ENCODE data around the gene AREL1.

AREL1 gene

DNA sequence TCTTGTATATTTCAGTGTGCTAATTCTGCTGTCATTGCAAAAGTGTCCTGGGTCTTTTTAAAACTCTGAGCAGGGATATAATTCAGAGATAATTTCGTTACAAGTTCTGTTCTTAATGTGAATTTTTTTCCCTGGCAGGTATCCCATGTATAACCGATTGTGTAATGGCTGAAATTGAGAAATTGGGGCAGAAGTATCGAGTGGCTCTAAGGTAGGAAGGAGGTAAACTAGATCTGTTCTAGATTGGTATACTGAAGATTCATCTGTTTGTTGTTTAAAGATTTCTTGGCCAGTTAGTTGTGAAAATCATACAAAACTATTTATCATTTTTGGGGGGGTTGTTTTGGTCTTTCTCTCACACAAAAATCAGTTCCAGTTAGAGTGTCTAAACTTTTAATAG is 10.3 kb upstream of the AREL1 start:
- no peak for FAIRE-seq
- no peak for DNase-seq (ENCODE audit: insufficient read length)

DNA sequence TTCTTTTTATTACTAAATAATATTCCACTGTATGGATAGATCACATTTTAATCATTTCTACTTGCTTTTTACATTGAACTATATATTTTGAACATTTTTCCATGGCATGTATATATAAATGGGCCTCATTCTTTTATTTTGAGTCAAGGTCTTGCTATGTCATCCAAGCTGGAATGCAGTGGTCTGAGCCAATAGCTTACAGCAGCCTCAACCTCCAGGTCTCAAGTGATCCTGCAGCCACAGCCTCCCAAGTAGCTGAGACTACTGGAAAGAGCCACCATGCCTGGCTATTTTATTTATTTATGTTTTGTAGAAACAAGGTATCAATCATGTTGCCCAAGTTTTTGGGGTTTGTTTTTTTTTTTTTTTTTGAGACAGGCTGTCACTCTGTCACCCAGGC is 7.6 kb upstream of the AREL1 start:
- FAIRE-seq, result no peak
- TF ChIP-seq TAF1 (IDR thresholded peaks at IDR 0.05; ENCODE audit: borderline replicate concordance, low read depth, low read length) (no peak), POLR2A (IDR thresholded peaks at IDR 0.05; ENCODE audit: low read depth, low read length) (no peak), POLR2AphosphoS5 (IDR thresholded peaks at IDR 0.05; ENCODE audit: low read depth, low read length) (no peak)
- DNase-seq (ENCODE audit: insufficient read length), result no peak

More for the DNA sequence above, 10.3 kb upstream of the AREL1 start:
- TF ChIP-seq POLR2A (IDR thresholded peaks at IDR 0.05; ENCODE audit: low read depth, low read length) (no peak), POLR2AphosphoS5 (IDR thresholded peaks at IDR 0.05; ENCODE audit: low read depth, low read length) (no peak), TAF1 (IDR thresholded peaks at IDR 0.05; ENCODE audit: borderline replicate concordance, low read depth, low read length) (no peak)

DNA sequence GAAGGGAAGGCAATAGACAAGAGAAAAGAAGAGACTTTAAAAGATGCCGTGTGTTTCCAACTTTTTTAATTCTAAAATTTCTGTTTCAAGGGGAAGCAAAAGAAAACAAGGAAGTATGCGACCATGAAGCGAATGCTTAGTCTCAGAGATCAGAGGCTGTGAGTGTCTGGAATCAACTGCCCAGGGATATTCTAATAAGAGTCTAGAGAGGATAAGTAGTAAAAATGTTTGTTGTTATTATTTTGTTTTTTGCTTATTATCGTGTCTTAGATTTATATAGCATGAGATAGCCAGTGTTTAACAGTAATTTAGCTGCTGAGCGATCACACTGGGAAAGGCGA is 485 bp upstream of the AREL1 start:
- TF ChIP-seq POLR2AphosphoS5 (IDR thresholded peaks at IDR 0.05; ENCODE audit: low read depth, low read length) (no peak), TAF1 (IDR thresholded peaks at IDR 0.05; ENCODE audit: borderline replicate concordance, low read depth, low read length) (no peak), POLR2A (IDR thresholded peaks at IDR 0.05; ENCODE audit: low read depth, low read length) (no peak)
- DNase-seq (ENCODE audit: insufficient read length) (no peak), FAIRE-seq (peak; percentile 5)

DNA sequence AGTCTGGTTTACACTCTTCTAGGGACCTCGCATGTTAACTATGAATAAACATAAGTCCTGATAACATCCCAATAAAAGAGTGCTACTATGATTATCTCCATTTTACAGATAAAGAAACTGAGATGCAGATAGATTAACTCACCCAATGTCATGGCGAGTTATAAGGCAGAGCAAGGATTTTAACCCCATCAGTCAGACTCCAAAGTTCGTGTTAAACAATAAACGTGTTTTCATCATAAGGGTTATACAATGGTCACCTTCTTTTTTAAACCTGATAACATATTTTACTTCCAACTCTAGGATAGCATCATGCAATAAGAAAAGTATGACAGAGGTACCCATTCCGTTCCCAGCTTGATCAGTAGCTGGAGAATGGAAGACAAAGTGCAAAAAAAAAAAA is 1.2 kb downstream of the AREL1 start:
- no peak for TF ChIP-seq POLR2A (IDR thresholded peaks at IDR 0.05; ENCODE audit: low read depth, low read length)
- no peak for TF ChIP-seq POLR2AphosphoS5 (IDR thresholded peaks at IDR 0.05; ENCODE audit: low read depth, low read length)
- TF ChIP-seq TAF1 (IDR thresholded peaks at IDR 0.05; ENCODE audit: borderline replicate concordance, low read depth, low read length), result no peak
- no peak for FAIRE-seq

DNA sequence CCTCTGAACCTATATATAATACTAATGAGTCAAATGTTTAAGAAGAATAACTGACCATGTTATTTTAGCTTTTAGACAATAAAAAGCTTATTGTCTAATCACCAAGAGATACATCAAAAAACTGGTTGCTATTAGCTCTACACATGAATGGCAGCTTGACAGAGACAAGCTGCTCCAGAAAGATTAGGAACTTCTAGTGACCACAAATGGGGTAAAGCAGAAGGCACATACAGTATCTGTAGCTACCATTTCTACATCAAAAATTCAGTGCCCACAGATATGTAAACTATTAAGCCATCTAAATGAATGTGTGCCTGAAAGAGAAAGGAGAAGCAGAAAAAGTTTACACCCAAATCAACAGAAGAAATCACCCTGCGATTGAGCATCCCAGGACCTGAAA is 2.4 kb downstream of the AREL1 start:
- DNase-seq (ENCODE audit: insufficient read length) (no peak), FAIRE-seq (no peak)
- TF ChIP-seq POLR2AphosphoS5 (IDR thresholded peaks at IDR 0.05; ENCODE audit: low read depth, low read length), result no peak
- TF ChIP-seq TAF1 (IDR thresholded peaks at IDR 0.05; ENCODE audit: borderline replicate concordance, low read depth, low read length), result no peak
- TF ChIP-seq POLR2A (IDR thresholded peaks at IDR 0.05; ENCODE audit: low read depth, low read length), result no peak

More for the DNA sequence above, 1.2 kb downstream of the AREL1 start:
- DNase-seq (ENCODE audit: insufficient read length), result no peak

DNA sequence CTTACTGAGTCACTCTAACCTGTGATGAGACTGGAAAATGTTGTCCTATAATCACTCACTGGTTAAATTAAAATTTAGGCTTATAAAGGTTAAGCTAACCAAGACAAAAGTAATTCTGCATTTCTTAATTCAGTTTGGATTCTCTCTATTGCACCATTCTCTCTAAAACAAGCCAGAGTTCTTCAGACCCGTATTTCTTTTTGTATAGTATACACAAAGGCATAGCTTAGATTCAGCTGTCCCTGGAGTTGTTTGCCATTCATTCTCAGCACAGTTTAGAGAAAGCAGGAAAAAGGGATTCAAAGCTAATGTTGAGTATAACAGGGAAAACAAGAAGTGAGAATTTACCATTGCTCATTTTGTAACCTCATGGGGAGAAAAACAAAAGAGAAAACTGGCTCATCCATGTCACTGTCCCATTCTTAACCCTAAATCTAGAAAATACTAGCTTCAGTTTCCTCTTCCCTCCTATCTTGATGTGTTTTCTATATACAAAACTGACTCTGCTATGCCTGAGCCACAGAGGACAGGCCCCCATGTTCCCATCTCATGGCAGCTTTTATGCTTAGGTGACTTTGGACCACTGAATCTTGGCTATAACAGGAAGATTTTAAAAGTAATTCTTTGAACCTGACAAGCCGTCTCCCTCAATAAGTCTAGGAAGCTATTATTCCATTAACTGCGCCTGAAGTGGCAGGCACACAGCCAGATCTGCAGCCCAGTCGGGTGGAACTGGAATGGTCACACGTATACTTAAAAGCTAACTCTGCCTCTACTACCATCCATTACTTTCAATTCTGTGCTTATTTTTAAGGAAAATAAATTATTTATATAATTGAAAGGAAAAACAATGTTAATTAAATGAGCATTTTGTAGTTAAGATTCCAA is 7.0 kb downstream of the AREL1 start:
- no peak for FAIRE-seq
- no peak for DNase-seq (ENCODE audit: insufficient read length)
- no peak for TF ChIP-seq TAF1 (IDR thresholded peaks at IDR 0.05; ENCODE audit: borderline replicate concordance, low read depth, low read length)

DNA sequence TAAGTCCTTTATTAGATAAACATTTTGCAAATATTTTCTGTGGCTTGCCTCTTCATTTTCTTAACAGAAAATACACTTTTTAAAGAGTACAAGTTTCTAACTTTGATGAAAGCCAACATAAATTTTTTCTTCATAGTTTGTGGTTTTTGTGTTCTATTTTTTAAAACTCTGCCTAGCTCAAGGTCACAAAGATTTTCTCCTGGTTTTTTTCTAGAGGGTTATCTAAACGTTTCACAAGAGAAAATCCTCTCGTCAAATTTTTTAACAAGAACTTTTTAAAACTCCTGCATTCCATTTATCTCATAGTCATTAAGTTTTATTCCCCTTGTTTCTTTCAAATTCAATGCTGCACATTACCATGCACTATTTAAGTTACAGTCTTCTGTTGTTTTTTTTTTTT is 8.2 kb downstream of the AREL1 start:
- FAIRE-seq, result no peak
- no peak for DNase-seq (ENCODE audit: insufficient read length)
- TF ChIP-seq TAF1 (IDR thresholded peaks at IDR 0.05; ENCODE audit: borderline replicate concordance, low read depth, low read length) (no peak), POLR2A (IDR thresholded peaks at IDR 0.05; ENCODE audit: low read depth, low read length) (no peak), POLR2AphosphoS5 (IDR thresholded peaks at IDR 0.05; ENCODE audit: low read depth, low read length) (no peak)

DNA sequence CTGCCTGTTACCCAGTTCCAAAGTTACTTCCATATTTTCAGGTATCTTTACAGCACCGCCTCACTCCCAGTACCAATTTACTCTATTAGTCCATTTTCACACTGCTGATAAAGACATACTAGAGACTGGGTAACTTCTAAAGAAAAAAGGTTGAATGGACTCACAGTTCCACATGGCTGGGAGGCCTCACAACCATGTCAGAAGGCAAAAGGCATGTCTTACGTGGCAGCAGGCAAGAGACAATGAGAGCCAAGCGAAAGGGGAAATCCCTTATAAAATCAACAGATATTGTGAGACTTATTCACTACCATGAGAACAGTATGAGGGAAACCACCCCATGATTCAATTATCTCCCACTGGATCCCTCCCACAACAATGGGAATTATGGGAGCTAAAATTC is 9.8 kb downstream of the AREL1 start:
- FAIRE-seq, result no peak
- no peak for TF ChIP-seq POLR2A (IDR thresholded peaks at IDR 0.05; ENCODE audit: low read depth, low read length)
- no peak for TF ChIP-seq POLR2AphosphoS5 (IDR thresholded peaks at IDR 0.05; ENCODE audit: low read depth, low read length)
- no peak for TF ChIP-seq TAF1 (IDR thresholded peaks at IDR 0.05; ENCODE audit: borderline replicate concordance, low read depth, low read length)
- DNase-seq (ENCODE audit: insufficient read length), result no peak

DNA sequence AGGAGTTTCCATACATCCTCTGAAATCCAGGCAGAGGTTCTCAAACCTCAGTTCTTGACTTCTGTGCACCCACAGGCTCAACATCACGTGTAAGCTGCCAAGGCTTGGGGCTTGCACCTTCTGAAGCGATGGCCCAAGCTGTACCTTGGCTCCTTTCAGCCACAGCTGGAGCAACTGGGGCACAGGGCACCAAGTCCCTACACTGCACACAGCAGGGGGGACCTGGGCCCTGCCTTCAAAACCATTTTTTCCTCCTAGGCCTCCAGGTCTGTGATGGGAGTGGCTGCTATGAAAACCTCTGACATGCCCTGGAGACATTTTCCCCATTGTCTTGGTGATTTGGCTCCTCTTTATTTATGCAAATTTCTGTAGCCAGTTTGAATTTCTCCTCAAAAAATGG is 10.6 kb downstream of the AREL1 start:
- TF ChIP-seq TAF1 (IDR thresholded peaks at IDR 0.05; ENCODE audit: borderline replicate concordance, low read depth, low read length), result no peak
- no peak for TF ChIP-seq POLR2AphosphoS5 (IDR thresholded peaks at IDR 0.05; ENCODE audit: low read depth, low read length)
- TF ChIP-seq POLR2A (IDR thresholded peaks at IDR 0.05; ENCODE audit: low read depth, low read length), result no peak
- DNase-seq (ENCODE audit: insufficient read length) (no peak), FAIRE-seq (no peak)

DNA sequence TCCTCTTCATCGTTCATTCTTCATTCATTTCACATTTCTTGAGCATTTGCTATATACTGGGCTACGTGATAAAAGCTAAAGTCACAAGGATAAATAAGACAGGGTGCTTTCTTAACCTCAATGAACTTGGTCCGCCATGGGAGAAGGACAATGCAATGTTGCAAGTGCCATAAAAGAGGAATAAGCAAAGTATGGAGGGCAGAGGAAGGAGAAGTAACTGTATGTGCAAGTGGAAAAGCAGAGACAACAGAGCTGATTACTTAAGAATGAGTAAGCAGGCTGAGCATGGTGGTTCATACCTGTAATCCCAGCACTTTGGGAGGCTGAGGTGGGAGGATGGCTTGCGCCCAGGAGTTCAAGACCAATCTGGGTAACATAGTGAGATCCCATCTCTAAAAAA is 14.4 kb downstream of the AREL1 start:
- DNase-seq (ENCODE audit: insufficient read length) (no peak), FAIRE-seq (no peak)
- no peak for TF ChIP-seq POLR2A (IDR thresholded peaks at IDR 0.05; ENCODE audit: low read depth, low read length)
- TF ChIP-seq POLR2AphosphoS5 (IDR thresholded peaks at IDR 0.05; ENCODE audit: low read depth, low read length), result no peak
- TF ChIP-seq TAF1 (IDR thresholded peaks at IDR 0.05; ENCODE audit: borderline replicate concordance, low read depth, low read length), result no peak

DNA sequence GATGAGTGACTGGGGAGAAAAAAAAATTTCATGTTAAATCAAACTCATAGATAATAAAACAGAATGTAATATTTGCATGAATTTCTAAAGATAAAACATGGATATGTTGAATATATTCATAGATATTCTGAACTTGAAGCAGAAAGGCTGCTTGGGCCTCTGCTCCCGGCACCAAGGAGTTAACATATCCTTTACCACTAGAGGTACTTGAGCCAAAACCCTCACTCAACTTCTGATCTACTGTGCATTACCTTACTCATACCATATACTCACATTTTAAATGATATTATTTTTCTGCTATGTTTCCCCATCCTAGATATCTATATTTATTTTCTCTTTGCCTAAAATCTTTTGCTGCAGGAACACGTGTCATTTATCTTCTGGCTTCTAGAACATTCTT is 14.9 kb downstream of the AREL1 start:
- no peak for TF ChIP-seq POLR2AphosphoS5 (IDR thresholded peaks at IDR 0.05; ENCODE audit: low read depth, low read length)
- TF ChIP-seq TAF1 (IDR thresholded peaks at IDR 0.05; ENCODE audit: borderline replicate concordance, low read depth, low read length), result no peak
- no peak for TF ChIP-seq POLR2A (IDR thresholded peaks at IDR 0.05; ENCODE audit: low read depth, low read length)
- FAIRE-seq (no peak), DNase-seq (ENCODE audit: insufficient read length) (no peak)

DNA sequence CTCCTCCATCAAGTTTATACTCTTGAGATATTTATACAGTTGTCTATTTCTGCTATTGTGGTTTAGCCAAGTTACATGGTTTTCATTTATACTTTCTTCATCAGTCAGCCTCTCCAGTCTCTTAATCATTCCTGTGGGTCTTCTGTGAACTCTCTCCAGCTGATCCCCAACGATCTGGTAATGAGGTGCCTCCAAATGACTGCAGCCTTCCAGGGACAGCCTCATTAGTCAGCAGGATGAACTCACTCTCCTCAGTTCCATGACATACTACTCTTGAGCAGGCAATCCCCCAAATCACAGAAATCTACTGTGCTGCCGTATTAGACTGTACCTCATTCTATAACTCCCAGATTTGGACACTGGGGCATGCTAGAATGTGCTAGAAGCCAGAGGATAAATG is 15.3 kb downstream of the AREL1 start:
- no peak for DNase-seq (ENCODE audit: insufficient read length)
- no peak for TF ChIP-seq POLR2A (IDR thresholded peaks at IDR 0.05; ENCODE audit: low read depth, low read length)
- TF ChIP-seq POLR2AphosphoS5 (IDR thresholded peaks at IDR 0.05; ENCODE audit: low read depth, low read length), result no peak
- no peak for TF ChIP-seq TAF1 (IDR thresholded peaks at IDR 0.05; ENCODE audit: borderline replicate concordance, low read depth, low read length)
- no peak for FAIRE-seq
